DMS79 treated with DMSO at 0.1 percent for 48 hours (cell line): ENCODE data around the gene SERGEF.

ENCODE experiments used
- DNase-seq: peaks from one replicate; lab custom pipeline; 2025; lab: John Stamatoyannopoulos, UW

The SERGEF gene

GRCh38 chr11:17748761-17749721, 263.8 kb downstream of the SERGEF start:
- DNase-seq = no peak

DNA sequence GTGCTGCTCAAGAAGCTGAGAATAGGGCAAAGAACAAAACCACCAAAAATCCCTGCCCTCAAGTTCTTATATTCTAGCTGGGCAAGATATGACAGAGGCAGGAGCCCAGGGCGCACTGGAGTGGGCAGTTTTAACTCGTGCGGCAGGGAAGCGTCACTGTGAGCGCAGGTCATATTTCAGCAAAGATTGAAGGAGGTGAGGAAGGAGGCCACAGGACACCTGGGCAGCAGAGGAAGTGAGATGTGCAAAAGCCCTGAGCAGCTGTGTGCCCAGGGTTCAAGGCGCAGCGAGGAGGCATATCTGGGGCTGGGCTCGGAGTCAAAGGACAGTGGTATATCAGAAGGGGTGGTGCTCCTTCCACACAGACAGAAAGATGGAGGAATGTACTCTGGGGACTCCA, 264.8 kb downstream of the SERGEF start:
- no peak for DNase-seq

GRCh38 chr11:17747131-17747955, 265.5 kb downstream of the SERGEF start:
- DNase-seq = no peak

DNA sequence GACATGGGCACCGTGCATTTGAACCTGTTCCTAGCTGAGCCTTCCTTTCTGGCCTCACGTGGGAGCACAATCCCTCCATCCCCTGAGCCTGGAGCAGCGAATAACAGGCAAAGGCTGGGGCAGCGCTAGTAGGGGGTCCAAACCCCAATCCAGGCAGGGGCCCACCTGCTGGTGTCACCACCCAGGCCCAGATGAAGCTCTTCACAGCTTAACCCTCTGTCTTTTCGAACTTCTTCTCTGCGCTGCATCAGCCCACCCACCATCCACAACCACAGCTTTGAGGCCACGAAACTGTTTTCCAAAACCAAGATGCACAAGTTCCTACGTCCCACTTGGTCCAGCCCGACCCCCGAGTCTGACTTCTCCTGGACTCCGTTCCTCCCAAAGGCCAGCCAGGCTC, 266.8 kb downstream of the SERGEF start:
- DNase-seq = no peak

DNA sequence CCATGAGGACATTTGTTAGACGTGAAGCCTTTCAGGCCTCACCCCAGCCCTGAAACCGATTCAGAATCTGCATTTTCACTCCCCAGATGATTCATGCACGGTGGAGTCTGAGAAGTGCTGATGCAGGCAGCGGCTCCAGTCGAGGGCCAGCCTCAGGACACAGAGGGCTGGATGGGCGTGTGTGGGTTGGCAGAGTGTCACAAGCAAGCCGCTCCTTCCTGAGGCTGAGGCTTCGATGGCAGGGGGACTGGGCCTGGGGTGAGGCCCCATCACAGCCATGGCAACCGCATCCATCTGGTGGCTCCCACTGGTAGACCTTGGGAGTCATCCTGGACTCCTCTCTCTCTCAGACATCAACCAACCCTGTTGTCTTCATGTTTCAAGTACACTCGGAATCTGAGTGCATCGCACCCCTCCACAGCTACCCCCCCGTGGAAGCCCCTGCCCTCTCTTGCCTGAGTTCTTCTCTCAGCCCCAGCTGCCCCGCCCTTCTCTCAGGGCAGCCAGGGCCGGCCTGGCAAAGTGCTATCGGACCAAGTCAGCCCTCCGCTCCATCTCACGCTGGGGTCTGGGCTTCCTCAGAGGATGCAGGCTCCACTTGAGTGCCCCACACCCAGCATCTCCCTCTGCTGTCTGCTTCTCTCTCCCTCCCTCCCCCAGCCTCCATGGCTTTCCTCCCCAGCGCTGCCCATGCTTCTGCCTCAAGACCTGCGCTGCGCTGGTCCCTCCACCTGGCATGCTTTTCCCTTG, 267.6 kb downstream of the SERGEF start:
- no peak for DNase-seq

- no peak for DNase-seq
These were observed 268.5 kb downstream of the SERGEF start for GRCh38 chr11:17744151-17744940.

GRCh38 chr11:17743808-17744119, 269.1 kb downstream of the SERGEF start:
- DNase-seq = no peak

DNA sequence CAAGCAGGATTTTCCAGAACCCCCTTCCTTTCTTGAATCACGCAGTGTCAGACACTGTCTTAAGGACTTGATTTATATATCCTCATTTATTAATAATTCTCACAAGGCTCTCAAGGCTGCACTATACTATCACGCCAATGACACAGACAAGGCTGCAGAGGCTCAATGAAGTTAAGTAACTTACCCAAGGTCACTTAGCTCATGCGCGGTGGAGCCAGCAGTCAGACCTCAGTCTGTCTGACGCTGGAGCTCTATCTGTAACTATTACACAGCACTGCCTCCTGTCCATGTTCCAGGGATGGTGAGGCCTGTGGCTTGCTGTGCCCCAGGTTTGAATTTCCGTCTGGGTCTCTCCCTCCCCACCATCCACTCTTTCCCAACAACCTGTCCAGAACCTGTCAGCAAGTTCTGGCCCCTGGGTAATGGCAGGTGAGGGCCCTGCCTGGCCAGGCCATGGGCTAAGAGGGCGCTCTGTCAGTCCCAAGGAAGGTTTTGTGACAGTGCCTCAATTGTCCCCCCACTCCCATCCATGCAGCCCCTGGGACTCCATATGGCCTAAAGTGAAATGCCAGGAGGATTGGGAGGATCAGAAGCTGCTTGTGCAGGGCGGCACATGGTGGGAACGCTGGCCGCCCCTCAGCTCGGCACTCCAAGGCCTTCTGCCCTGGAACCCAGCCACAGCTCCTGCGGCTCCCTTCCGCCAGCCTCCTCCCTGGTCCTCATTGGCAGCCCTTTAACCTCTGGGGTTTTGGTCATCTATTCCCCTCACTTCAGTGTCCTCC, 269.6 kb downstream of the SERGEF start:
- DNase-seq = no peak

DNA sequence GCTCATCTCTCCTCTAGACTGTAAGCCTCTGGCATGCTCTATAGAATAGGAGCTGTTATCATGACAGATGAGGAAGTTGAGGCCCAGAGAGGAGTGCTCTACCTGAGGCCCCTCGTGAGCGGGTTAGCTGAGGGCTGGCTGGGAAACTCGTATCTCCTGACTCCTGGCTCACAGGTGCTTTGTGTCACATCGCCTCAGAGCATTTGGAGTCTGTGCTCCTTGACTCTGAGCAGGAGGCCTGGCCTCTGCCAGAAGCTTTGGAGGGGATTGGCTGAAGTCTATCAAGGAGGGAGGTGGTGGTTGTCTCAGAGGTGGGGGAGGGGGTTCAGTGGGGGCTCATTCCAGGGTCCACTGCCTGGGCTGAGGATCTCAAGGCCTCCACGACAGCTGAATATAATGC, 270.8 kb downstream of the SERGEF start:
- DNase-seq = no peak

DNA sequence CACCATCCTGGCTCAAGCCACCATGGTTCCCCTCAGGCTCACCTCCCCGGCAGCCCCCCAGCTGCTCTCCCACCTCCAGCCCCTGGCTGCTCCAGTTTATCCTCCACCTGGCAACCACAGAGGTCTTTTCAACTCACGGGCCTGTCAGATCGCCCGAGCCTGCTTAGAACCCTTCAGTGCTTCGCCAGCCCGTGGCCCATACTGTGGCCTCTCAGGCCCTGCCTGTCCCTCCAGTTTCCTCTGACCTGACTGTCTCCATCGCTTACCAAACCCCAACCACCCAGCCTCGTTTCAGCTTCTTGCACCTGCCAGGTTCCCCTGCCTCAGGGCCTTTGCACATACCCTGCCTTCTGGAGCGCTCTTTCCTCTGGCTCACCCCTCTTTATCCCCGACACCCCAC, 271.4 kb downstream of the SERGEF start:
- no peak for DNase-seq

DNA sequence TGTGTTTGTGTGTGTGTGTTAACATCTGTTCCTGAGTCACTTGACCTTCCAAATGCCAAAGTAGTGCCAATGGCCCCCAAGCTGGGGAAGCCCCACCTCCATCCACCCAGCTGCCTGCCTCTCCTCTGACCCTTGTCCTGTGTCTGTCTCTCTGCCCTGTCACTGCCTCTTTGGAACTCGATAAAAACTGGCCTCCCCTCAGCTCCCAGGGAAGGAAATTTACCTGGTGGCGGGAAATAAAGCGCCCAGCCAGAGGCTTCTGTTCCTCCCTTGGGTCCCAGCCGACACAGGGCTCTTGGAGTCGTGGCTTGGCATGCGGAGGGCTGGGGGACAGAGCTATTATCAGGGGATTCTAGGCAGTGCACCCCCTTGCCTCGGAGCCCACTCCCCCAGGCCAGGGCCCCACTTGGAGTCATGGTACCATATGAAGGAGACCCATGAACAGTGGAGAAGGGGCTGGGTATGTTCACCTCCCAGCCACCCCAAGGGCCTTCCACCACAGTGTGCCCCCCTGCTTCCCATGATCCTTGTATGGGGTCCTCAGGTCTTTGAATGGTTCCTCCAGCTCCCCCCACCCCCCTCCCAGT, 272.1 kb downstream of the SERGEF start:
- no peak for DNase-seq

GRCh38 chr11:17739945-17740338, 272.9 kb downstream of the SERGEF start:
- no peak for DNase-seq

- no peak for DNase-seq
These were observed 274.5 kb downstream of the SERGEF start for GRCh38 chr11:17738151-17738973.
